ENCODE data around the gene ATP6V0D1.
"Not testable (repeated sequence)": the region's sequence is repeated elsewhere in the genome, so short reads cannot be mapped to it uniquely, and the experiment has no call there.

- TF ChIP-seq, protein P1, sequence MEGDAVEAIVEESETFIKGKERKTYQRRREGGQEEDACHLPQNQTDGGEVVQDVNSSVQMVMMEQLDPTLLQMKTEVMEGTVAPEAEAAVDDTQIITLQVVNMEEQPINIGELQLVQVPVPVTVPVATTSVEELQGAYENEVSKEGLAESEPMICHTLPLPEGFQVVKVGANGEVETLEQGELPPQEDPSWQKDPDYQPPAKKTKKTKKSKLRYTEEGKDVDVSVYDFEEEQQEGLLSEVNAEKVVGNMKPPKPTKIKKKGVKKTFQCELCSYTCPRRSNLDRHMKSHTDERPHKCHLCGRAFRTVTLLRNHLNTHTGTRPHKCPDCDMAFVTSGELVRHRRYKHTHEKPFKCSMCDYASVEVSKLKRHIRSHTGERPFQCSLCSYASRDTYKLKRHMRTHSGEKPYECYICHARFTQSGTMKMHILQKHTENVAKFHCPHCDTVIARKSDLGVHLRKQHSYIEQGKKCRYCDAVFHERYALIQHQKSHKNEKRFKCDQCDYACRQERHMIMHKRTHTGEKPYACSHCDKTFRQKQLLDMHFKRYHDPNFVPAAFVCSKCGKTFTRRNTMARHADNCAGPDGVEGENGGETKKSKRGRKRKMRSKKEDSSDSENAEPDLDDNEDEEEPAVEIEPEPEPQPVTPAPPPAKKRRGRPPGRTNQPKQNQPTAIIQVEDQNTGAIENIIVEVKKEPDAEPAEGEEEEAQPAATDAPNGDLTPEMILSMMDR (IDR thresholded peaks at IDR 0.05): not testable (repeated sequence)
- TF ChIP-seq EZH2 (IDR thresholded peaks at IDR 0.05; ENCODE audit: borderline replicate concordance, insufficient read depth, low read depth, low read length, poor library complexity, severe bottlenecking): not testable (repeated sequence)
Measured at GRCh38 chr16:67487561-67487960, 6.6 kb upstream of the ATP6V0D1 start.
